ENCODE results near the gene MAP3K13.

The MAP3K13 gene, protein sequence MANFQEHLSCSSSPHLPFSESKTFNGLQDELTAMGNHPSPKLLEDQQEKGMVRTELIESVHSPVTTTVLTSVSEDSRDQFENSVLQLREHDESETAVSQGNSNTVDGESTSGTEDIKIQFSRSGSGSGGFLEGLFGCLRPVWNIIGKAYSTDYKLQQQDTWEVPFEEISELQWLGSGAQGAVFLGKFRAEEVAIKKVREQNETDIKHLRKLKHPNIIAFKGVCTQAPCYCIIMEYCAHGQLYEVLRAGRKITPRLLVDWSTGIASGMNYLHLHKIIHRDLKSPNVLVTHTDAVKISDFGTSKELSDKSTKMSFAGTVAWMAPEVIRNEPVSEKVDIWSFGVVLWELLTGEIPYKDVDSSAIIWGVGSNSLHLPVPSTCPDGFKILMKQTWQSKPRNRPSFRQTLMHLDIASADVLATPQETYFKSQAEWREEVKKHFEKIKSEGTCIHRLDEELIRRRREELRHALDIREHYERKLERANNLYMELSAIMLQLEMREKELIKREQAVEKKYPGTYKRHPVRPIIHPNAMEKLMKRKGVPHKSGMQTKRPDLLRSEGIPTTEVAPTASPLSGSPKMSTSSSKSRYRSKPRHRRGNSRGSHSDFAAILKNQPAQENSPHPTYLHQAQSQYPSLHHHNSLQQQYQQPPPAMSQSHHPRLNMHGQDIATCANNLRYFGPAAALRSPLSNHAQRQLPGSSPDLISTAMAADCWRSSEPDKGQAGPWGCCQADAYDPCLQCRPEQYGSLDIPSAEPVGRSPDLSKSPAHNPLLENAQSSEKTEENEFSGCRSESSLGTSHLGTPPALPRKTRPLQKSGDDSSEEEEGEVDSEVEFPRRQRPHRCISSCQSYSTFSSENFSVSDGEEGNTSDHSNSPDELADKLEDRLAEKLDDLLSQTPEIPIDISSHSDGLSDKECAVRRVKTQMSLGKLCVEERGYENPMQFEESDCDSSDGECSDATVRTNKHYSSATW

DNA sequence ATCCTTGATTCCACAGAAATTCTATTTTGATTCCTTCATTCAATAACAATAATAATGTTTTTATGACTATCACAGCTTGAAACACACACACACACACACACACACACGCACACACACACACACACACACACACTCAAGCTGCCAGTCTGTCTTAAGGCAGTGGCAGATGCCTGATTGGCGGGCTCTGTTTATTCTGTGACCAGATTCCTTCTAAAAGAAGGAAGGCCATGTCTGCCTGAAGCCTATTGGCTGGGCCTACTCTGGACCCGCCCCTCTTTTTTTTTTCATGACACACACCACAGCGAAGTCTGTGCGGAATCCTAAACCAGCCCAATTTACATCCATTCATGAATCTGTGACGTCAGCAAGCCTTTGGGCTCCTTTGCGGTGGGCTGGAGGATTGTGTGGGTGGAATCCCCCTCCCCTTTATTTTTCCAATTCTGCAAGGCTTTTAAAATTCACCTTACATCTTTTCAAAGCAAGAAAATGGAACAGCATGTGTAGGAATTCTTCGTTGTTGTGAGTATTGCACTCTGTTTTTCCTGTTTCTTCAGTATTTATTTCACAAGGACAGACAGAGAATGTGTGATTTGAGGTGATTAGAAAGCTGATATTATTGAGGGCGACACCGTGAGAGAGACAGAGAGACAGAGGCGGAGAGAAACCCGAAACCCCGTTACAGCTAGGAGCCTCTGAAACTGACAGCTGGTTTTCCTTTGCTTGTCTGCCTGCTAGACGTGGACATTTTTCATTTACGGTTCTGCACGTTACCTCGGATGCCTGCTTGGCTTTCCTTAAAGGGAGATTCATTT, at the start of gene MAP3K13:
Gene MAP3K13, plus strand, starts transcription at position 287 of the 812 bp plus-strand sequence. CDS start 65,446 bp downstream, outside the sequence.
- peak; percentile 93 for DNase-seq (ENCODE audit: low spot score)

DNA sequence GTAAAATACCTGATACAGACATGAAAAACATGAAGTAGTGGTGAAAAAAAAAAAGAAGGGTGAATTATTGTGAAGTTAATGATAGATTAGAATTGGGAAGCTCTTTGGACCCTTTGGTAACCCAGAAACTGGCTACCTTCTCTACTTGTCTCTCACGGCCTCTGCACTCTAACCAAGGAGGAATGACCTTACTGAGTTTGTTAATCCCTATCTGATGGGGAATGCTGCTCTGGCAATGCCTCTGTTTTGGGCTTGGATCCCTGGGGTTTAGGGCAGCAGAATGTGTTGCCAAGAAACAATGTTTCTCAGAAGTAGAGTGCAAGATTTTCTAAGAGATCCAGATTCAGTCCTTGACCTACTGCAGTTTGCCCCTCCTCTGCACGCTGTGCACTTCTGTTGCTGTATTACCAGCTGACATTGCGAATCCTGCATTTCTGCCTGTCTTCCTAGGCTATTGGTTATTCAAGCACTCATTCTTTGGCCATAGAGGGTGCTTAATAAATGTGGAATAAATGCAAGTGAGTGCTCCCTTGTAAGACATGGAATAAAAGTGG, 49.2 kb upstream of the MAP3K13 start:
- no peak for DNase-seq (ENCODE audit: low spot score)

DNA sequence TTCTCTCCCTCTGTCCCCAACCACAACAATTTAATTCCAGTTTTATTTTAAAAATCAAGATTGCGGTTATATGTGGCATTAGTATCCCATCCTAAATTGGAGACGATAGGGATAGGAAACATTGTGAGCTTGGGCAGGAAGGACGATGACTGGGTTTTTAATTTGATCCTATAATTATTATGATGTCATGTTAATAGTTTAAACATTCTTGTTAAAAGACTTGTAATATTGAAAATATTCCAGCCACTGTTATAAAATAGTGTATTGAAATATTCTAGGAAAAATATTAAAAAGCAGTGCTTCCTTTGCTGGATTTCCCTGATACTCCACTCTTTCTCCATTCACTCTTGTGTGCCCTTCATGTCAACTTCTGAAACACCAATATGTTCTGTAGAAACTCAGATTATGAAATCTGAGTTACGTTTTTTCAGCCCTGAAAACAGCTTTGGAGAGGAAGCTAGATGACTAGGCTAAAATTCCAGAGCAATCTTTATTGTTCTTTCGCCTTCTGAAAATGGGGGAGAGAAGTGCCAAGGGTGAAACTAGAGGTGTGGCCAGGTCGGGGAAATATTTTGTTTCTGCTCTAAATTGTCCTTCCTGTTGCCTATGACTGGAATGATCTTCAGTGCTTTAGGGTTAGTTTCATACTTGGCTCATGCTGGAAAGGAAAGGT, 46.1 kb upstream of the MAP3K13 start:
- no peak for DNase-seq (ENCODE audit: low spot score)

DNA sequence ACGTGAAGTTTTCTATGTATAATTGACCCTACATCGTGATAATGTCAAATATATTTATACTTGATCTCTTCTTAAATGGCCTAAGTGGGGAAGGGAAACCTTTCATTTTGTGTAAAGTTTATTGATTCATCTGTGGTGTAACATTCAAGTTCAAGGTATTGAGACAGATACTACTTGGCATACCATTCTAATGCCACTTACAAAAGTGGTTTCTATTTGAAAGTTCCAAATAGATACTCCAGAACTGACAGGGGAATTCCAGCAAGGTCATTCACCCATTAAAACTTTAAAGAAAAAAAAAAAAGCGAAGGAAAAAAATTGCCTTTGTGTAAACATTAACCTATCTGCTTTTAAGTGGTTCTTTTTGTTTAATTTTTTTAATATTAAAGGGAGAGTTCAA, 45.3 kb upstream of the MAP3K13 start:
- DNase-seq (ENCODE audit: low spot score) = no peak

DNA sequence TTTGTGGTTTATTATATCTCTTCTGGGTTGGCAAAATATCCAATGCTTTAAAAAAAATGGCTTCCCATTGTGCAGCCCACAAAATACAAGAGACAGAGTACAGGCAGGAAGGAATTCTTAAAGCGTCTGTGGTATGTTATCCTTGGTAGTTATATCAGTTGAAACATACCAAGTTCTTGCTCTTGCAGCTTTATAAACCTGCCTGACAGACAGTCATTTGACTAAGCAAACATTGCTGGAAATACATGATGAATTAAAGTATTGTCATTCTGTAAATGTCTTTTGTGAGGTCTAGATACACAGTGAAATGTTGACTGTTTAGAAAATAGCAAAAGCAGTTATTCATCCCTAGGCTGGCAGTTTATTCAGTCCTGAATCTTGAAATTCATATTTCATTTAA, 44.8 kb upstream of the MAP3K13 start:
- DNase-seq (ENCODE audit: low spot score) = peak; percentile 17

DNA sequence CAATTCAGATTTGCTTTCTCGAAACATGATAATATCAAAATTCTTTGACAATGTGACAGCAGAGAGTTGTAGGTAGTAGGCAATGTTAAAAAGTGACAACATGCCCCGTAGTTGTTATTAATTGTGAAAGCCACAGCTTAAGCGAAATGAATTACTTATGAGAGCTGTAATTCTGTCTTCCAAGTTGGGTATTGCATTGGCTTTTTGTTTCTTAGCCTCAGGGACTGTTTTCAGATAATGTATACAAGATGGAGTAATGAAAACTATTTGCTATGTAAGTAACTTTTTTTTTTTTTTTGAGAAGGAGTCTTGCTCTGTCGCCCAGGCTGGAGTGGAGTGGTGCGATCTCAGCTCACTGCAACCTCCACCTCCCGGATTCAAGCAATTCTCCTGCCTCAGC, 43.1 kb upstream of the MAP3K13 start:
- no peak for DNase-seq (ENCODE audit: low spot score)

DNA sequence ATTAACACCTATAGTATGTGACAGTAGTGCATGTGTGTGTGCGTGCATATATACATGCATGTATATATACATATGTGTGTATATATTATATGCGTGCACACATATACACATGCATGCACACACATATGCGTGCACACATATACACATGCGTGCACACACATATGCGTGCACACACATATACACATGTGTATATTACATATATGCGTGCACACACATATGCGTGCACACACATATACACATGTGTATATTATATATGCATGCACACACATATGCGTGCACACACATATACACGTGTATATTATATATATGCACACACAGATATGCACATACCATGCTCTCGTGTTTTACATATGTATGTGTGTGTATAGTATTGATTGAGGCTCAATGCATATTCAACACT, 42.0 kb upstream of the MAP3K13 start:
- no peak for DNase-seq (ENCODE audit: low spot score)

DNA sequence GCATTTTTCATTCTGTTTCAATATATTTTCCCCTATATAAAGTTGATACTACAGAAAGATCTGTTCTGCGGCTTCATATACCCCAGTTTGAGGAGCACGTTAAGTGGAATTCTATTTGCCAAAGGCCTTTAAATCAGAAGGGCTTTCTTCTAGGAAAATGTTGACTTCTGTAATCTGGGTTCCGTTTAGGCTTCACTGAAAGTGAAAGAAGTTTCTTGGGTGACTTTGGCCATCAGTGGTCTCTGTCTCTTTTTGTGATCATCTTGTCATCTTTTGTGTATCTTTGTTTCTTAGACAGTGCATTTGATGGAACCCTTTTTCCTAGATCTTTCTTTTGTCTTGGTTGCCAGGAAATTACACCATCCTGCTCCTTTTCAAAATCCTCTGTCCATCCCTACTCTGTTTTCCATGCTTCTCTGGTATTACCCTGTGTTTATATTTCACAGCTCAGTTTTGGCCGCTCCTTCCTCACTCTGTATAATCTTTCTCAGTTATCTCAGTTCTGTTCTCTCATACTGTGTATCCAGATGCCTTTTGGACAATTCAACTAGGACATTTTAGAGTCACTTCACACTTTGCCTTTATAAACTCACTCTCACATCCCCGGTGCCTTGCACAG, 40.7 kb upstream of the MAP3K13 start:
- no peak for DNase-seq (ENCODE audit: low spot score)

DNA sequence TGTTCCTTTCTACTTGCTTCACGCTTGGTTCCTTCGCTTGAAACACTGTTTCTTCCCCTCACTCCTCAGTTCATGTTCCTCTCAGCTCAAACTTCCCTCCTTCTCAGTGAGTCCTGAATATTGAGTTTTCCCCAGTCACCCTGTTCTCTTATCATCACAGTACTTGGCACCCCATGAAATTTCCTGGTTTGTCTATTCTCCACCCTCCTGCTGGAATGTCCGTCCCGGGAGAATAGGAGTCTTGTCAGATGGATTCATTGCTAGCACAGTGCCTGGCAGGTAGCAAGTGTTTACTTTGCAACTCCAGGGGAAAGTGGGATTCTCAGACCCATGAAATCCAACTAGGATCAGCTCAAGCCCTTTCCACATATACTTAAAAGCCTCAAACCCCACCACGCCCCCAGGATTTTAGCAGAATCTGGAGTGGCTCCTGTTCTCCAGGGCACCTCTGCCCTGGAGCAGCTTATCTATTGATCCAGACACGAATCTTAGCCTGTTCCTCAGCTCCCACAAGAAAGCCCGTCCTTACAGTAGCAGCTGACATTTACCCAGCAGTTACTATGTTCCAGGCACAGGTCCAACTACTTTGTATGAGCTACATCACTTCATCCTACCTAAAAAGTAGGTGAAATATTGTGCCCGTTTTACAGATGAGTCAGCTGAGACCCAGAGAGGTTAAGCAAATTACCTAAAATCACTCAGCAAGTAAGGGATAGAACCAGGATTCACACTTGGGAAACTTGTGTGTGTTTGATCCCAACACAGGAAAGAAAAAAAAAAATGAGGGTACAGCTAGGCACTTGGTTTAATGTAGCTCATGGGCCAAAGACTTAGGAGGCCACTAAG, 36.8 kb upstream of the MAP3K13 start:
- no peak for DNase-seq (ENCODE audit: low spot score)

DNA sequence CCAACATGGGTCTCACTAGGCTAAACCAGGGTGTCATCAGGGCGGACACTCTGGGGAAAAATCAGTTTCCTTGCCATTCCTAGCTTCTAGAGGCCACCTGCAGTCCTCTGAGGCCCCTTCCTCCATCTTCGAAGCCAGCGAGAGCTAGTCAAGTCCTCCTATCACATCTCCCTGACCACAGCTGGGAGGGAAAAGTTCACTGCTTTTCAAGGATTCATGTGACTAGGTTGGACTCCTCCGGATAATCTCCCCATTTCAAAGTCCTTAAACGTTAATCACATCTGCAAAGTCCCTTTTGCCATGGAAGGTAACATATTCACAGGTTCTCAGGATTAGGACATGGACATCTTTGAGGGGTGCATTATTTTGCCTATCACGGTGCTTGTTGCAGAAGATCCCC, 35.9 kb upstream of the MAP3K13 start:
- DNase-seq (ENCODE audit: low spot score) = no peak

DNA sequence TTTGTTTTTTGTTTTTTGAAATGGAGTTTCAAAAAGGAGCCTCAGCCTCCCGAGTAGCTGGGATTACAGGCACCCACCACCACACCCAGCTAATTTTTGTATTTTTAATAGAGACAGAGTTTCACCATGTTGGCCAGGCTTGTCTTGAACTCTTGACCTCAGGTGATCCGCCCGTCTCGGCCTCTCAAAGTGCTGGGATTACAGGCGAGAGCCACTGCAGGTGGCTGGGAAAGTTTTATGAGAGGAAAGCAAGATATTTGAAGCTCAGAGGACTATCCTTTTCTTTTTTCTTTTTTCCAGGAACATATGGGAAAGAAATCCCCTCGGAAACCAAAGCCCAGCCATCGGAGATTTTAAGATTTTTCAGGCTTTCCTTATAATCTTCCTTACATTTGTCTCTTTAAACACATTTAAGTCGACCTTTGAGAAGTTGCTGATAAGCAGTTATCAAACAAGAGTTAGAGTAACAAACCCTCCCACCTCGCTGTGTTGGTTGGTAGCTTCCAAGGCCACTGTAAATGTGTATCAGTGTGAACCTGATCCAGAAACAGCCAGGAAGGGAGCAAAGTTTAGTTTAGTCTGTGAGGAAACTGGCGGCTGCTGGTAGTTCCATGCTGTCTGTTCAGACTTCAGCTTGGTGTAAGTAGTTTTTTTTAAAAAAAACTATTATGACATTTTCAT, 34.5 kb upstream of the MAP3K13 start:
- no peak for DNase-seq (ENCODE audit: low spot score)

DNA sequence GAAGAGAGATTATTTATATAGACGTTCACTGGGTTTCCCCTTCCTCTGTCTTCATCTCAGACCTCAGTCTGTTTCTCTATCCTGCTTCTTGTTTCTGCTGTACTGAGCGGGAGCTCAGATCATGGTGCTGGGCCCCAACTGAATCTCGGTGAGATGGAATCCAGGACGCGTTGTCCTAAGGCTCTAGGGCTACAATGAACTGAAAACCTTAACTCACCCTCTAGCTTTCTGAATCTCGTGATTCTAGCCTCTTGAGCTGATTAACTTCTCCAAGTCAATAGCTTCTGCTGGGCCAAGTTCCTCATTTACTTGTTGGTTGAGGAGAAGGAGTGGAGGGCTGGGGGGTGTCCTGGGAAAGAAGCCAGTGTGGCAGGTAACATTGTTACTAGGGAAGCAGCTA, 32.7 kb upstream of the MAP3K13 start:
- no peak for DNase-seq (ENCODE audit: low spot score)

DNA sequence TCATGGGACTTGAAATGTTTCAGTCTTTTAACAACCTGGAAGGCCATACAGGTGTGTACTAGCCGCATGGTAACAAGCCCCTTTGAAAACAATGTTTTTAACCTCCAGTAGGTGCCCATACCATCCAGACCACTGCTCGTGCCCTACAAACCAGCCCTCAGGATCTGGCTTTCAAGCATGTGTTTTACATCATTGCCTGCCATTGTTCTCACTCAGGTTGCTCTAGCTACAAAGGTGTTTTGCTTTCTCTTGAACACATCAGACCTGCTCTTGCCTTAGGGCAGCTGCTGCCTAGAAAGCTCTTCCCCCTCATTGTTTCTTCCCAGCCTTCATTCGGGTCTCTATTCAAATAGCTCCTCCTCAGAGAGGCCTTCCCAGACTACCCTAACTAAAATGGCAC, 32.3 kb upstream of the MAP3K13 start:
- no peak for DNase-seq (ENCODE audit: low spot score)

DNA sequence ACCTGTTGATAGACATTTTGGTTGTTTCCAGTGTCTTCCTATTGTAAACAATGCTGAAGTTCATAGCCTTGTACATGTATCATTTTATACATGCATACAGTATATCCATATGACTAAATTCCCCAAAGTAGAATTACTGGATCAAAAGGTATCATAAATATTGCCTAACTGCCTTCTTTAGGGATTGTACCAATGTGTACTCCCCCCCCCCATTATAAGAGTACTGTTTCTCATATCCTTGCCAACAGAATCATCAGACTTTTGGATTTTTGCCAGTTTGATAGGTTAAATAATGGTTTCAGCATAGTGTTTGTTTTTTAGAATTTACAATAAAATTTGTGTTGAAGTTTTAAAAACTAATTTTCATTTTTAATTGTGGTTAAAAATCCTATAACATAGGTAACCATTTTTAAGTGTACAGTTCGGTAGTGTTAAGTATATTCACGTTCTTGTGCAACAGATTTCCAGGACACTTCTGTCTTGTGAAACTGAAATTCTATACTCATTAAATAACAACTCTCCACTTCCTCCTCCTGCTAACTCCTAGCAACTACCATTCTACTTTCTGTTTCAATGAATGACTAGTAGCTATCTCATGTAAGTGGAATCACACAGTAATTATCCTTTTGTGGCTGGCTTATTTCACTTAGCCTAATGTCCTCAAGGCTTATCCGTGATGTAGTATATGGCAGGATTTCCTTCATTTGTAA, 30.8 kb upstream of the MAP3K13 start:
- peak; percentile 32 for DNase-seq (ENCODE audit: low spot score)

DNA sequence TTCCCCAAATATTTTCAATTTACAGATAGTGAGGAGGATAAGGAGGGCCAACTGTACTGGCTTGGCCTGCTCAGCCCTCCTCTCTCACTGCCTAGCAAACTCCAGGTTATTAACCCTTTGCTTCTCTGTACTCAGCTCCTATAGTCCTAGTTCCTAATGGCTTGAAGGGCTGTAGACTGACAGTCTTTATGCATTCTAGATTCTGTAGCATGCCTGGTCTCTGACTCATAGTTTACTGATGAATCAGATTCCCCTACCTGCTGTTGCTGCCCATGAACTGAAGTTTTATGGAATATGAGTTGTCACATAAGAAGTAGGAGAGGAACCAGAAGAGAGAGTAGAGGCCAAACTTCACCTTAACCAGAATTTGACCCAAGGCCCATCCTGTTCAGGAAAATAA, 27.1 kb upstream of the MAP3K13 start:
- peak; percentile 34 for DNase-seq (ENCODE audit: low spot score)

DNA sequence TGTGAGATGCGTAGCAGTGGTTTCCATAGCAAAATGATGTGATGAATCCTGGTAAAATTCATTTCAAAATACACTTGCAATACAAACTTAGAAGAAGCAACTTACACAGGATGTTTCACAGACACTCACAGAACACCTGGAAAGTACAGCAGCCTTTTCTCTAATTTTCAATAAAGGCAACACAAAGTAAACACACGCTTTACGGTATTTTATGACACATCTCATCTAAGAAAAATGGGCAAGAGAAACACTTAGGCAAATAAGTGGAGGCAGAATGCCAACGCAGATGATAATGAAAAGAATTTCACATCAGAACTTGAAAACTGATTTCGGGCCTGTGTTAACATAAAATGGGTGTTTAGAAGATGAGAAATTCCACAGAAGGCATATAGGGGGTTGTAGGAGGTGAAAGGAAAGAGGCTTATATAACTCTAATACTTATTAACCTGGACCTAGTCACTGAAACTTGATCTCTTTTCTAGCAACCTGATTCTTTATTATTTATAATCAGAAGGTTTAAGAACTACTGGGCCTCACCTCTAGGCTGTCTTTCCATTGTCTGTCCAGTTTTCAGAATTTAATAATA, 25.6 kb upstream of the MAP3K13 start:
- no peak for DNase-seq (ENCODE audit: low spot score)

DNA sequence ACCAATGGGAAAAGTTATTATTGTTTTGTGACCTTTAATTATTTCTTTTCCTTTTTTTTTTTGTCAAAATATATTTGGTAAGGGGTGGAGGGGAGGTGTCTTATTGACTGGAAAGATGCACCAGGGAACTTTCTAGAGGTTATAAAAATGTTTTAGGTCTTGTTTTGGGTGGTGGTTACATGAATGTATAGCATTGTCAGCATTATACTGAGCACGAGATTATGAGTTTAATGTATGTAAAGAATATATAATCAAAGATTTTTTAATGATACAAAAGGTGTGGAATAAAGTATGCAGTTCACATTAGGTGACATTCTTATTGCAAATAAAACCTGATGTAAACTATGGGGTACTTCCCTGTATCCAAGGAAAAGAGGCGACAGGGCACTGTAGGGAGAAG, 23.0 kb upstream of the MAP3K13 start:
- DNase-seq (ENCODE audit: low spot score) = no peak

DNA sequence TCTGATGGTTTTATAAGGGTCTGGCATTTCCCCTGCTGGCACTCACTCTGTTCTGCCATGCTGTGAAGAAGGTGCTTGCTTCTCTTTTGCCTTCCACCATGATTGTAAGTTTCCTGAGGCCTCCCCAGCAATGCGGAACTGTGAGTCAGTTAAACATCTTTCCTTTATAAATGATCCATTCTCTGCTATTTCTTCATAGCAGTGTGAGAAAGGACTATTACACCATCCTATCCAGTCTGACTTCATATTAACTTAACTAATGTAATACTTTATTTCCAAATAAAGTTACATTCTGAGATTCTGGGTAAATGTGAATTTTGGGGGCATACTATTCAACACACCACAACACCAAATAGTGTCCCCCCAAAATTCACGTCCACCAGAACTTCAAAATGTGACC, 22.2 kb upstream of the MAP3K13 start:
- DNase-seq (ENCODE audit: low spot score) = no peak
